ENCODE measurements around the gene HK3. TPM values are rescaled to one million over a fixed set of nuclear protein-coding genes. Genes with fewer than 3 reads are reported as not detected.

Gene HK3
- total RNA-seq, 1 donor from 2014 or later = 0.51 TPM

DNA sequence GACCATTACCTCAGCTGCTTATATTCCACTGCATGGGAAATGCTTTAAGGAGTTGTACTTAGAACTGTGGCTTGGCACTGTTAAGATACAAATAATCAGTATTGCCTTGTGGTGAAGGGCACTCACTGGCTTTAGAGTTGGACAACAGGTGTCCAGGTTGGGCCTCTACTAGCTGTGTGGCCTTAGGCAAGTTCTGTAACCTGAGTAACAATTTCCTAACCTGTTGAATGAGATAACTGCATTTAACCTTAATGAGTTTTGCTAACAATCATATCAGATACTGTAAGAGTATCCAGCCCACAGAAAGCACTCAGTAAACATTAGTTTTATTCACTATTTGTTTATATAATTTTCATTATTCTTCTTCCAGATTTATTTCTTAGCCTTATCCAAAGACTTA is 17.2 kb upstream of the HK3 start:
- H3K27ac Mint-ChIP-seq (ENCODE audit: unreplicated experiment) = no peak overlapping the region
- H3K4me3 Mint-ChIP-seq (ENCODE audit: unreplicated experiment) = no peak overlapping the region
- H3K27me3 Mint-ChIP-seq (ENCODE audit: unreplicated experiment) = no peaks in the 10 kb centered on the region
- TF ChIP-seq, protein P1, sequence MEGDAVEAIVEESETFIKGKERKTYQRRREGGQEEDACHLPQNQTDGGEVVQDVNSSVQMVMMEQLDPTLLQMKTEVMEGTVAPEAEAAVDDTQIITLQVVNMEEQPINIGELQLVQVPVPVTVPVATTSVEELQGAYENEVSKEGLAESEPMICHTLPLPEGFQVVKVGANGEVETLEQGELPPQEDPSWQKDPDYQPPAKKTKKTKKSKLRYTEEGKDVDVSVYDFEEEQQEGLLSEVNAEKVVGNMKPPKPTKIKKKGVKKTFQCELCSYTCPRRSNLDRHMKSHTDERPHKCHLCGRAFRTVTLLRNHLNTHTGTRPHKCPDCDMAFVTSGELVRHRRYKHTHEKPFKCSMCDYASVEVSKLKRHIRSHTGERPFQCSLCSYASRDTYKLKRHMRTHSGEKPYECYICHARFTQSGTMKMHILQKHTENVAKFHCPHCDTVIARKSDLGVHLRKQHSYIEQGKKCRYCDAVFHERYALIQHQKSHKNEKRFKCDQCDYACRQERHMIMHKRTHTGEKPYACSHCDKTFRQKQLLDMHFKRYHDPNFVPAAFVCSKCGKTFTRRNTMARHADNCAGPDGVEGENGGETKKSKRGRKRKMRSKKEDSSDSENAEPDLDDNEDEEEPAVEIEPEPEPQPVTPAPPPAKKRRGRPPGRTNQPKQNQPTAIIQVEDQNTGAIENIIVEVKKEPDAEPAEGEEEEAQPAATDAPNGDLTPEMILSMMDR (IDR thresholded peaks at IDR 0.05; ENCODE audit: unreplicated experiment) = no peak
- no peaks in the 10 kb centered on the region for H3K4me1 Mint-ChIP-seq (ENCODE audit: unreplicated experiment)
- no peaks in the 10 kb centered on the region for H3K9me3 Mint-ChIP-seq (ENCODE audit: unreplicated experiment)
- peaks cover 8% of the 10 kb centered on the region for H3K36me3 Mint-ChIP-seq (ENCODE audit: low read depth, unreplicated experiment)
- no peak for DNase-seq (ENCODE audit: low spot score)

DNA sequence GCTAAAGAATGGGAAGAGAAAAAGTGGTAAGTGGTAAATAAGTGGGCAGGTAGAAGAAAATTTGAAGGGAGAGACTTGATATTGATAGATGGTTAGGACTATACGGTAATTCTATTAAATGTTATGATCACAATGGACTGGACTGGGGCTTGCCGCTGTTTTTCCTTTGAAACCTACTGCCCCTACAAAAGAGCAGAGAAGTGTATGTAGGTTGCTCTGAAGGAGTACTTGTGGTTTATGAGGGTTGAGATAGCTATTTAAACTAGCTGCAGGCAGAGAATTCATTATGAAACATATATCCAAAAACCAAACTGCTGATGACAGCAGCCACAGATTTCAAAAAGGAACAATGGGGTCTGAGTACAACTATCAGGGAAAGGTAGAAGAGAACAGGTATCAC is 16.8 kb upstream of the HK3 start:
- H3K4me1 Mint-ChIP-seq (ENCODE audit: unreplicated experiment) = no peaks in the 10 kb centered on the region
- no peaks in the 10 kb centered on the region for H3K9me3 Mint-ChIP-seq (ENCODE audit: unreplicated experiment)
- H3K36me3 Mint-ChIP-seq (ENCODE audit: low read depth, unreplicated experiment) = peaks cover 8% of the 10 kb centered on the region
- TF ChIP-seq, protein P1 (IDR thresholded peaks at IDR 0.05; ENCODE audit: unreplicated experiment) = no peak
- H3K27ac Mint-ChIP-seq (ENCODE audit: unreplicated experiment) = no peak overlapping the region
- DNase-seq (ENCODE audit: low spot score) = no peak
- no peak overlapping the region for H3K4me3 Mint-ChIP-seq (ENCODE audit: unreplicated experiment)
- H3K27me3 Mint-ChIP-seq (ENCODE audit: unreplicated experiment) = no peaks in the 10 kb centered on the region

DNA sequence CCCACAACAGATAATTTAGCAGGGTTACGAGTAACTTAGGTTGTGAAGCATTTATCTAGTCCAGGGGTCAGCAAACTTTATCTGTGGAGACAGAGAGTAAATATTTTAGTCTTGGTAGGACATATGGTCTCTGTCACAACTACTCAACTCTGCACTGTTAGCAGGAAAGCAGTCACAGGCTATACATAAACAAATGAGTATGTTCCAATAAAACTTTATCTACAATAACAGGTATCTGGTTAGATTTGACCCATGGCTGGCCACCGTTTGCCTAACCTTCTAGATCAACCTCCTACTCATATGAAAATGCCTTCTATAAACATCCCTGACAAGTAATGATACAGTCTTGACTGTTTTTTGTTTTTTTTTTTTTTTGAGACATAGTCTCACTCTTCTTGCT is 13.0 kb upstream of the HK3 start:
- H3K36me3 Mint-ChIP-seq (ENCODE audit: low read depth, unreplicated experiment) = no peaks in the 10 kb centered on the region
- no peak for DNase-seq (ENCODE audit: low spot score)
- no peaks in the 10 kb centered on the region for H3K27me3 Mint-ChIP-seq (ENCODE audit: unreplicated experiment)
- no peaks in the 10 kb centered on the region for H3K9me3 Mint-ChIP-seq (ENCODE audit: unreplicated experiment)
- no peak overlapping the region for H3K27ac Mint-ChIP-seq (ENCODE audit: unreplicated experiment)
- TF ChIP-seq, protein P1 (IDR thresholded peaks at IDR 0.05; ENCODE audit: unreplicated experiment) = no peak
- H3K4me3 Mint-ChIP-seq (ENCODE audit: unreplicated experiment) = no peak overlapping the region
- H3K4me1 Mint-ChIP-seq (ENCODE audit: unreplicated experiment) = peaks cover 3% of the 10 kb centered on the region

DNA sequence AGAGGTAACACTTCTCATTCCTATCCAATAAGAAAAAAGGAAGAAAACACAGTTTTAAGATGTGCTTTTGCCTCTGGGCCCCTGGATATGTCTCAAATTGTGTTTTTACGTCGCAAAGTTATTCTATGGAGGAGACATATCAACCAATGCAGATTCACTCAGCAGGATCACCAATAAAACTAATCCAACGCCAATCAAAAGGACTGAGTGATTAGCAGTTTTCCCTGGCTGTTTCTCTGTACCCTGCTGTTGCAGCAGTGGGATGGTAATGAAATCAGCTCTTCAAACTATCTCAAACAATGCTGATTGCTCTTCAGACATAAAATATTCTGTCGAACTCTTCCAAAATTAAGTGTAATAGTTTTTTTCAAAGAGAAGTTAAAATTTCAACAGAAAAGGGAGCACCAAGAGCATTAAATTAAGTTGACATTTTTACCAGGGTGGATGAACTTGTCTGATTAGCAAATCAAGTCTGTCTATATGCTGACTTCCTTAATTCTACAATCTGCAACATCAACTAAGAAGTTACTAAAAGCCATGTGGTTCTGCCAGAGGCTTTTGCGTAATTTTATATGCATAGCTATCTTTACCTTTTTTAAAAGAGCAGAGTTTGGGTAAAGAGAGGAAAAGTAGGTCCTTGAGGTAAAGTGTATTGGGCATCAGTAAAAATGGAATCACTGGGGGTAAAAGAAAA is 9.7 kb upstream of the HK3 start:
- no peaks in the 10 kb centered on the region for H3K27me3 Mint-ChIP-seq (ENCODE audit: unreplicated experiment)
- TF ChIP-seq, protein P1 (IDR thresholded peaks at IDR 0.05; ENCODE audit: unreplicated experiment) = no peak
- H3K4me1 Mint-ChIP-seq (ENCODE audit: unreplicated experiment) = peaks cover 3% of the 10 kb centered on the region
- no peaks in the 10 kb centered on the region for H3K9me3 Mint-ChIP-seq (ENCODE audit: unreplicated experiment)
- DNase-seq (ENCODE audit: low spot score) = no peak
- H3K36me3 Mint-ChIP-seq (ENCODE audit: low read depth, unreplicated experiment) = peaks cover 18% of the 10 kb centered on the region
- H3K27ac Mint-ChIP-seq (ENCODE audit: unreplicated experiment) = no peak overlapping the region
- no peak overlapping the region for H3K4me3 Mint-ChIP-seq (ENCODE audit: unreplicated experiment)

DNA sequence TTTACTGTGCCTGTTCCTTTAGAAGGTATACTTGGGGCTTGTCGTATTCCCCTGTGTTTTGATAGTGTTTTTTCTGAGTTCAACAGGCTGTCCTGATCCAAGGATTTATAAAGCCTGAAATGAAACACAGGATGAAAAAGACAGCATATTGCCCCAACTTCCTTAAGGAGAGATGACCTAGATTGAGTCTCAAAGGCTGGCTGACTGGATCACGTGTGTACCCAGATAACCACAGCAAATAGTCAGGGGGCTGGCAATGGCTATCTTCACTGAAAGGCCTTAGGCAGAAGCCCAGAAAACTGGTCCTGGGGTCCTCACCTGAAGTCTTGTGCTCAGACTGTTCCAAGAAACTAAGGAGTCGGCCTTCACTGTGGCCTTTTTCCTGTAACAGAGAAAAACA is 7.7 kb upstream of the HK3 start:
- no peak for DNase-seq (ENCODE audit: low spot score)
- no peaks in the 10 kb centered on the region for H3K9me3 Mint-ChIP-seq (ENCODE audit: unreplicated experiment)
- TF ChIP-seq, protein P1 (IDR thresholded peaks at IDR 0.05; ENCODE audit: unreplicated experiment) = no peak
- H3K27me3 Mint-ChIP-seq (ENCODE audit: unreplicated experiment) = peaks cover 4% of the 10 kb centered on the region
- H3K4me3 Mint-ChIP-seq (ENCODE audit: unreplicated experiment) = peak overlapping the region; percentile 7
- peaks cover 29% of the 10 kb centered on the region for H3K36me3 Mint-ChIP-seq (ENCODE audit: low read depth, unreplicated experiment)
- H3K27ac Mint-ChIP-seq (ENCODE audit: unreplicated experiment) = no peak overlapping the region
- peaks cover 3% of the 10 kb centered on the region for H3K4me1 Mint-ChIP-seq (ENCODE audit: unreplicated experiment)

Data from endothelial cell (in vitro differentiated cells).